OCI-LY7 (cell line): Measurements from ENCODE around the gene ALS2CL. TPM values are rescaled to one million over a fixed set of nuclear protein-coding genes. Genes with fewer than 3 reads are reported as not detected.

Source experiments
- BruUV-seq: library from RNA; stranded (reverse); fragments of 400-500 nt; replicated peaks from 2 replicates; lab custom pipeline; 2021; lab: Mats Ljungman, UMichigan
- CTCF ChIA-PET: fragments of 300-600 bp; sonication (Branson Sonifier 250); formaldehyde crosslinking; loops from one replicate; lab custom pipeline; 2022; ENCODE audit warnings: antibody characterized with exemption; ENCODE audit not compliant: unreplicated experiment; lab: Charles Lee
- POLR2A ChIA-PET: fragments of 300-600 bp; sonication (Branson Sonifier 250); formaldehyde crosslinking; loops from one replicate; lab custom pipeline; 2022; ENCODE audit warnings: antibody characterized with exemption; lab: Charles Lee
- DNase-seq: peaks from one replicate; pipeline ENCODE4 v3.0.0-alpha.2; 2015; ENCODE audit warnings: low spot score
- H2AFZ ChIP-seq: fragments of 200-600 bp; sonication (generic), shearing (Covaris generic); 2 replicates; pipeline ENCODE4 v1.6.1; 2014; ENCODE audit warnings: mild to moderate bottlenecking, antibody characterized with exemption, low read length, moderate library complexity
- H3K27ac ChIP-seq: fragments of 200-600 bp; sonication (generic); 2 replicates; pipeline ENCODE4 v1.5.1; 2014; ENCODE audit warnings: mixed run types, low read depth, mild to moderate bottlenecking, moderate library complexity, low read length, inconsistent platforms; ENCODE audit not compliant: poor library complexity, severe bottlenecking
- H3K36me3 ChIP-seq: fragments of 200-600 bp; sonication (generic); 2 replicates; pipeline ENCODE4 v1.6.1; 2014; ENCODE audit warnings: mild to moderate bottlenecking, antibody characterized with exemption, low read length, moderate library complexity, mixed read lengths; ENCODE audit not compliant: insufficient read depth
- H3K4me1 ChIP-seq: fragments of 200-600 bp; sonication (generic); 2 replicates; pipeline ENCODE4 v1.5.1; 2014; ENCODE audit warnings: mild to moderate bottlenecking, low read length; ENCODE audit not compliant: insufficient read depth, poor library complexity, severe bottlenecking
- H3K4me2 ChIP-seq: fragments of 200-600 bp; sonication (generic); 2 replicates; pipeline ENCODE4 v1.6.1; 2014; ENCODE audit warnings: mild to moderate bottlenecking, low read length
- H3K4me3 ChIP-seq: fragments of 200-600 bp; sonication (generic); 2 replicates; pipeline ENCODE4 v1.5.1; 2014; ENCODE audit warnings: mild to moderate bottlenecking, low read depth, low read length; ENCODE audit not compliant: poor library complexity, severe bottlenecking
- H3K79me2 ChIP-seq: fragments of 200-600 bp; sonication (generic); 2 replicates; pipeline ENCODE4 v1.6.1; 2016; ENCODE audit warnings: low read depth, mild to moderate bottlenecking, low read length, moderate library complexity, mixed read lengths; ENCODE audit not compliant: insufficient read depth
- H3K9me2 ChIP-seq: fragments of 200-600 bp; sonication (generic); 2 replicates; pipeline ENCODE4 v1.6.1; 2016; ENCODE audit warnings: mild to moderate bottlenecking, low read length, mixed read lengths; ENCODE audit not compliant: insufficient read depth
- H3K9me3 ChIP-seq: fragments of 200-600 bp; sonication (generic); 2 replicates; pipeline ENCODE4 v1.6.1; 2014; ENCODE audit warnings: mild to moderate bottlenecking, mixed run types, low read length, mixed read lengths
- H4K20me1 ChIP-seq: fragments of 200-600 bp; sonication (generic); 2 replicates; pipeline ENCODE4 v1.6.1; 2014; ENCODE audit warnings: mild to moderate bottlenecking, antibody characterized with exemption, low read length, moderate library complexity, mixed read lengths; ENCODE audit not compliant: insufficient read depth
- EZH2phosphoT487 ChIP-seq: fragments of 200-600 bp; sonication (generic); IDR thresholded peaks from 2 replicates; pipeline ENCODE4 v1.6.1; 2018; ENCODE audit warnings: low read depth, borderline replicate concordance, mild to moderate bottlenecking, mixed run types, antibody characterized with exemption, low read length, moderate library complexity, mixed read lengths
- intact Hi-C: fragments of 100-400 bp; cut with micrococcal nuclease; formaldehyde crosslinking; loops from one replicate; pipeline ENCODE4 v1.10.0; 2022; ENCODE audit not compliant: unreplicated experiment
- total RNA-seq, 2 experiments: library from RNA; depleted of rRNA in 1 of 2; stranded (reverse); fragments of >200 nt in 1 of 2; shearing (Covaris generic) in 1 of 2; gene quantifications; 2 replicates each; pipeline ENCODE4 v1.2.3, GENCODE V29; 2014 to 2022
- TF ChIP-seq, protein P1 (sequence below): fragments of 200-600 bp; sonication (generic); conservative IDR thresholded peaks from 2 replicates; pipeline ENCODE4 v1.5.1; 2014; ENCODE audit warnings: mild to moderate bottlenecking, antibody characterized with exemption, low read length, moderate library complexity, mixed read lengths

ALS2CL gene
- total RNA-seq, 2 experiments from 2014 or later, result 0.28 TPM; not detected in 1

DNA sequence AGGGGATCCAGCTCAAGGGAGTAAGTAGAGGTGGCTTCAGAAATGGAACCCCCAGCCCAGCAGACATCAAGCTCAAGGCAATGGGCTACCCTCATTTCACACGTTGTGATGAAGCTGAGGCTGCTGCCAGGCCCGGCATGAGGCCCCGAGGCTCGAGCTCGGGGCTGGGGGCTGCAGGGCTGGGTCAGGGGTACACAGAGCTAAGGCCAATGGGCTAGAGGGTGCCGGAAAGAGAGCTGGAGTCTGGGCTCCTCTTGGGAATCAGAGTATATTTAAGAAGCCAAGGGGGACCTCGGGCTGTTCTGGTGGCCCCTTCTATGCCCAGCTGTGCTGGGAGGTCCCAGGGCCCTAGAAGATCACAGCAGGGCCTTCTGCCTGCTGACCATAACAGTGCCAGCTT is 16.8 kb upstream of the ALS2CL start:
- Histone ChIP-seq H3K36me3 (no peaks in the 10 kb centered on the region), H3K4me1 (no peaks in the 10 kb centered on the region), H4K20me1 (no peaks in the 10 kb centered on the region), H3K4me2 (no peak overlapping the region), H3K9me2 (no peaks in the 10 kb centered on the region), H3K4me3 (no peak overlapping the region), H2AFZ (no peak overlapping the region), H3K79me2 (no peaks in the 10 kb centered on the region), H3K27ac (no peak overlapping the region), H3K9me3 (no peaks in the 10 kb centered on the region)
- DNase-seq, result no peak
- intact Hi-C loops, result no loop called here
- CTCF ChIA-PET, result no interaction called here
- POLR2A ChIA-PET, result interaction anchor here (0.7 to 0.9 kb wide), 2 partner anchors 10 to 159 kb away, joined by 3 to 4 read pairs; no protein-coding TSS in a partner anchor
- no TSS peak for BruUV-seq
- no peak for TF ChIP-seq EZH2phosphoT487

DNA sequence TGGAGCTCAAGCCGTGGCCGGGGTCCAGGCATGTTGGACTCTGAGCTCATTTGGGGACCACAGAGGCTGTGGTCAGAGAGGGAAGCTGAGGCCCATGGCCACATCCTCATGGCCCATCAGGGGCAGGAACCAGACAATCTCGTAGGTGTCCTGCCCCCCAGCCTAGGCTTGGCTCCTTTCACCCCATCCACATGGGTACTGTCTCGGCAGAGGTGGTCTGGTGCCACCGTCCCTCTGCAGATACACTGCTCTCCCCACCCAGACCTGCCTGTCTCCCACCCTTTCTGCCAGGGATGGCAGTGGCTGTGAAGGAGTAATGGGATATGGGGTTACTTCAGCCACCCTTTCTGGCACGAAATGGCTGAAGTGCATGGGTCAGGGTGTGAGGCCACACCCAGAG is 16.2 kb upstream of the ALS2CL start:
- no peak overlapping the region for H3K27ac ChIP-seq
- H3K4me1 ChIP-seq, result no peaks in the 10 kb centered on the region
- intact Hi-C loops, result loop anchor here (10.0 kb wide), 2 partner anchors 305 to 665 kb away; no protein-coding TSS in a partner anchor
- ChIA-PET POLR2A (interaction anchor here (0.9 kb wide), 1 partner anchor 11 kb away, joined by 4 read pairs; no protein-coding TSS in a partner anchor), CTCF (interaction anchor here (0.5 kb wide), 1 partner anchor 237 kb away, joined by 10 read pairs; no protein-coding TSS in a partner anchor)
- no TSS peak for BruUV-seq
- H4K20me1 ChIP-seq, result no peaks in the 10 kb centered on the region
- H3K4me3 ChIP-seq, result no peak overlapping the region
- no peak overlapping the region for H2AFZ ChIP-seq
- no peaks in the 10 kb centered on the region for H3K36me3 ChIP-seq
- H3K9me3 ChIP-seq, result no peaks in the 10 kb centered on the region
- DNase-seq, result no peak
- no peak overlapping the region for H3K4me2 ChIP-seq
- H3K9me2 ChIP-seq, result no peaks in the 10 kb centered on the region
- TF ChIP-seq, protein P1, sequence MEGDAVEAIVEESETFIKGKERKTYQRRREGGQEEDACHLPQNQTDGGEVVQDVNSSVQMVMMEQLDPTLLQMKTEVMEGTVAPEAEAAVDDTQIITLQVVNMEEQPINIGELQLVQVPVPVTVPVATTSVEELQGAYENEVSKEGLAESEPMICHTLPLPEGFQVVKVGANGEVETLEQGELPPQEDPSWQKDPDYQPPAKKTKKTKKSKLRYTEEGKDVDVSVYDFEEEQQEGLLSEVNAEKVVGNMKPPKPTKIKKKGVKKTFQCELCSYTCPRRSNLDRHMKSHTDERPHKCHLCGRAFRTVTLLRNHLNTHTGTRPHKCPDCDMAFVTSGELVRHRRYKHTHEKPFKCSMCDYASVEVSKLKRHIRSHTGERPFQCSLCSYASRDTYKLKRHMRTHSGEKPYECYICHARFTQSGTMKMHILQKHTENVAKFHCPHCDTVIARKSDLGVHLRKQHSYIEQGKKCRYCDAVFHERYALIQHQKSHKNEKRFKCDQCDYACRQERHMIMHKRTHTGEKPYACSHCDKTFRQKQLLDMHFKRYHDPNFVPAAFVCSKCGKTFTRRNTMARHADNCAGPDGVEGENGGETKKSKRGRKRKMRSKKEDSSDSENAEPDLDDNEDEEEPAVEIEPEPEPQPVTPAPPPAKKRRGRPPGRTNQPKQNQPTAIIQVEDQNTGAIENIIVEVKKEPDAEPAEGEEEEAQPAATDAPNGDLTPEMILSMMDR, result no peak
- TF ChIP-seq EZH2phosphoT487, result no peak
- no peaks in the 10 kb centered on the region for H3K79me2 ChIP-seq

DNA sequence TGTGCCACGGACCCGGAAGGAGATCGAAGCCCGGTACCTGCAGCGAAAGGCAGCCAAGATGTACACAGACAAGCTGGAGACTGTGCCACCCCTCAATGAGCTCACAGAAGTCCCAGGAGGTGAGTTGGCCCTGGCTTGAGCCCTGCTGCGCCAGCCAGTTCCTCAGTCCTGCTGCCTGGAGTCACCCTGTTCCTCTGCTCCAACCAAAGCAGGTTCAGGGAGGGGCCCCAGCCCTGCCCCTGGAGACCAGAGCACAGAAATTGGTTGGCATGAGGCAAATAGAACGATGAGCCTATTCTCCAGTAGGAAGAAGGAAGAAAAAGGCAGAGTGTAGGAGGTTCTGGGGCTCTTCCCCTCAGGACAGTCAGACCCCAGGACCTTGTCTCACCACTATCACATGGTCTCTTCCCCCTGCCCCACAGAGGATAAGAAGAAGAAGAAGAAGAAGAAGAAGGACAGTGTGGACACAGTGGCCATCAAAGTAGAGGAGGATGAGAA is 15.7 kb upstream of the ALS2CL start:
- TF ChIP-seq, protein P1, result no peak
- intact Hi-C loops, result loop anchor here (10.0 kb wide), 2 partner anchors 306 to 666 kb away; no protein-coding TSS in a partner anchor
- CTCF ChIA-PET, result interaction anchor here (0.5 to 0.6 kb wide), 2 partner anchors 237 to 858 kb away, joined by 3 to 10 read pairs; no protein-coding TSS in a partner anchor
- BruUV-seq, result no TSS peak
- no peaks in the 10 kb centered on the region for H3K9me2 ChIP-seq
- POLR2A ChIA-PET, result no interaction called here
- no peaks in the 10 kb centered on the region for H3K36me3 ChIP-seq
- H3K4me1 ChIP-seq, result no peaks in the 10 kb centered on the region
- no peak overlapping the region for H3K4me2 ChIP-seq
- no peak overlapping the region for H3K27ac ChIP-seq
- no peak overlapping the region for H2AFZ ChIP-seq
- H3K4me3 ChIP-seq, result no peak overlapping the region
- DNase-seq, result no peak
- no peaks in the 10 kb centered on the region for H3K79me2 ChIP-seq
- no peaks in the 10 kb centered on the region for H4K20me1 ChIP-seq
- no peaks in the 10 kb centered on the region for H3K9me3 ChIP-seq
